VCaP (cell line): Measurements from ENCODE around the gene ZNF530.
A peak's percentile ranks its signal among the peaks of the same experiment; 100 is the strongest.

ENCODE experiments used
- H3K27ac ChIP-seq: fragments of 450-650 bp; 2 replicates; pipeline ENCODE4 v1.5.1; 2017
- CTCF ChIP-seq: fragments of 450-650 bp; conservative IDR thresholded peaks from 2 replicates; pipeline ENCODE4 v1.5.1; 2017; ENCODE audit warnings: mild to moderate bottlenecking, moderate library complexity

Gene ZNF530

GRCh38 chr19:57599761-57600383 lies at the start of gene ZNF530:
Gene ZNF530 (plus strand): TSS chr19:57599885. CDS start chr19:57604346, 4,461 bp downstream.
- peak within 1 kb of the TSS; percentile 72 for H3K27ac ChIP-seq

GRCh38 chr19:57552432-57552831 lies 47.3 kb upstream of the ZNF530 start:
- TF ChIP-seq CTCF = no peak; the same call in 1 of the 2 replicates
- H3K27ac ChIP-seq = no peak overlapping the region

More at GRCh38 chr19:57599761-57600383, at the start of gene ZNF530:
- no peak for TF ChIP-seq CTCF

GRCh38 chr19:57557659-57558058 lies 42.0 kb upstream of the ZNF530 start:
- H3K27ac ChIP-seq = peak overlapping the region; percentile 95
- TF ChIP-seq CTCF = no peak

GRCh38 chr19:57558525-57558924 lies 41.2 kb upstream of the ZNF530 start:
- TF ChIP-seq CTCF = peak; percentile 17
- H3K27ac ChIP-seq = peak overlapping the region; percentile 95

- TF ChIP-seq CTCF = no peak
- peak overlapping the region; percentile 95 for H3K27ac ChIP-seq
Measured at GRCh38 chr19:57559008-57559403, 40.7 kb upstream of the ZNF530 start.

GRCh38 chr19:57559404-57560025 lies 40.2 kb upstream of the ZNF530 start, which contains the start of gene ZNF550:
Gene ZNF550 (minus strand): TSS chr19:57559863. CDS start chr19:57559682, 181 bp downstream.
- H3K27ac ChIP-seq = peak within 1 kb of the TSS; percentile 95
- no peak for TF ChIP-seq CTCF

GRCh38 chr19:57560049-57560491 lies 39.6 kb upstream of the ZNF530 start:
- TF ChIP-seq CTCF = no peak

More at GRCh38 chr19:57560049-57560491, 39.6 kb upstream of the ZNF530 start:
- H3K27ac ChIP-seq = peak overlapping the region; percentile 95
